ENCODE data around the gene CABP7.

CABP7 gene

GRCh38 chr22:29768052-29768693 is 48.4 kb downstream of the CABP7 start:
- in situ Hi-C loops (cut with HindIII; ENCODE audit: low sequenced_read_pairs), result no loop called here

- in situ Hi-C loops (cut with HindIII; ENCODE audit: low sequenced_read_pairs), result no loop called here
Measured at GRCh38 chr22:29769723-29770321, 50.0 kb downstream of the CABP7 start.

- in situ Hi-C loops (cut with HindIII; ENCODE audit: low sequenced_read_pairs), result no loop called here
Measured at GRCh38 chr22:29772170-29772641, 52.4 kb downstream of the CABP7 start.

DNA sequence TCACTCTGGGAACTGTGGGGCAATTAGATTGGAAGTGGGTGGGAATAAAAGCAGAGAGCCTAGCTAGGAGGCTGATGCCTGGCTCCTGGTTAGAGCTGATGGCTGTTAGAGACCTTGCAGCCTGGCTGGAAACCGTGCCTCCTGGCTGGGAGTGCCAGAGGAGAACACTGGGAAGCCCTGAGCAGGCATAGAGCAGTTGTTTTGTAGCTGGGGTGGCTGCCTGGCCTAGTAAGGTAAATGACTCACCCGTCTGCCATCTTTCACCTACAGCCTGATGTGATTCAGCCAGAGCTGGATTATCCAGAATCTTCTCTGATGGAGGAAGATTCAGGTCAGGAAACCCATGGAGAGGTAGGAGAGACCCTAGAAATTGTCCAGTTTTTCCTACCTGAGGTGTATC is 53.4 kb downstream of the CABP7 start:
- in situ Hi-C loops (cut with HindIII; ENCODE audit: low sequenced_read_pairs), result no loop called here

DNA sequence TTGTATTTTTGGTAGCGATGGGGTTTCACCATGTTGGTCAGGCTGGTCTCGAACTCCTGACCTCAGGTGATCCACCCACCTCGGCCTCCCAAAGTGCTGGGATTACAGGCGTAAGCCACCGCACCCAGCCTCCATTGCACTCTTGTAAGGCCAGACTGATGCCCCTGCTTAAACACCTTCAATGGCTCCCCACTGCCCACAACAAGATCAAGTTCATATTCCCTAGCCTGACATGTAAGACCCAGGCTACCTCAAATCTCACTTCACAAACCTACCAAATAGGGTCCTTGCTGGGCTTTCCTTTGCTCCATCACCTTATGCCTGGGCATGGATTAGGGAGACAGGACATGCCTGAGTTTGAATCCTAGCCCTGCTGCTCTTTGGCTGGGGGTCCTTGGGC is 60.4 kb downstream of the CABP7 start:
- in situ Hi-C loops (cut with HindIII; ENCODE audit: low sequenced_read_pairs), result loop anchor here (25.0 kb wide), 1 partner anchor 93 kb away; no protein-coding TSS in a partner anchor

DNA sequence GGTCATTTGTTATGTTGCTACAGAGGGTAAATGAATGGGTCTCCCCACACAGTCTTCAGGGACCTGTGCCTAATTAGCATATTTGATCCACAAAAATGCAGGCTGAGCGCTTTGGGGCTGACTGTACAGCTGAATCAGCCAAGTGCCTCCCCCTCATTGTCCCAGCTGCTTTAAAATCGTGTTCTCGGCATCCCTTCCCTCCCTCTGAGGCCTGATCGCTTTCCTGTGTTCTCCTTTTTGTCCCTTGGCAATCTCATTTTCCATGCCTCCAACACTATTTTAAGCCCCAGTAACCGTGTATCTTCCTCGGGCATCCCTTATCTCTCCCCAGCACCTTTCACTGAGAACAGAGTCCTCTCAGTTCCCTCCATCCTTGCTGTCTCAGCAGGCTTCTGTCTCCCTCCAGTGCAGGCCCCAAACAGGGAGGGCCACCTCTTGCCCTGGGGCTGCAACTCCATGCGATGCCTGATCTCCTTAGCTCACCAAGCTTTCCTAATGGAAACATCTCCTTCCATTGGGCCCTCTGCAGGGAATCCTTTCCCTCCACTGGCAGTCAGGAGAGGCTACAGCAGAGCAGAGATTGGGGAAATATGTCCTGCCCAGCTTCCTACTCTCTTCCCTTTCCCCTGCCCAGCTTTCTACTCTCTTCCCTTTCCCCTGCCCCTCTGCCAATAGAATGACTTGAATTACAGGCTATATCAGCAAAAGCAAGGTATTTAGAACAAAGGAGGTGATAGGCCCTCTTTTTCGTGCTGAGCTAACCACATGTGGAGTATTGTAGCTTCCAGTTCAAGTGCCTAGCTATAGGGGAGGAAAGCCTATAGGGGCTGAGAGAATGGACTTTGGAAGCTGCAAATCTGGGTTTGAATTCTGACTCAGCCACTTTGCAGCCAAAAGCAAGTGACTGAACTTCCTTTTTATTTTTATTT is 61.2 kb downstream of the CABP7 start:
- in situ Hi-C loops (cut with HindIII; ENCODE audit: low sequenced_read_pairs), result loop anchor here (25.0 kb wide), 1 partner anchor 94 kb away; no protein-coding TSS in a partner anchor
